ENCODE results near the gene METRNL. TPM values are rescaled to one million over a fixed set of nuclear protein-coding genes. Genes with fewer than 3 reads are reported as not detected.

METRNL gene
- total RNA-seq, 4 donors from 2014 or later, result 25.0 to 44.4 (median 35.8) TPM

DNA sequence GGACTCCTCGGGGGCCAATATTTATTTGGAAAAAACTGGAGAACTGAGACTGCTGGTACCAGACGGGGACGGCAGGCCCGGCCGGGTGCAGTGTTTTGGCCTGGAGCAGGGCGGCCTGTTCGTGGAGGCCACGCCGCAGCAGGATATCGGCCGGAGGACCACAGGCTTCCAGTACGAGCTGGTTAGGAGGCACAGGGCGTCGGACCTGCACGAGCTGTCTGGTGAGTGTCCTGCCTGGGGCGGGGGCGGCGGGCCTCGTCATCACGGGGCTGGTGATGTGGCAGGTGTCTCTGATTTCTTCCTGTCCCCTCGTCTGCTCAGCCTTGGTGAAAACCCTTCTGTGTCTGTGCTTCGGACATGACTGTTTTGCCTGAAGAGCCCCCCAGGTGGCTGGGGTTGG lies 5.7 kb downstream of the METRNL start:
- intact Hi-C loops (cut with DNase I; ENCODE audit: low total_unique reads), result no loop called here
- Histone ChIP-seq H3K4me3 (no peak overlapping the region), H3K4me1 (peaks cover 3 to 10% of the 10 kb centered on the region in 2 donors), H3K36me3 (no peaks in the 10 kb centered on the region), H3K27ac (peak overlapping the region; percentile 64 to 80), H3K27me3 (no peaks in the 10 kb centered on the region), H3K9me3 (no peaks in the 10 kb centered on the region)
- no peak for DNase-seq
- TF ChIP-seq, protein P1, sequence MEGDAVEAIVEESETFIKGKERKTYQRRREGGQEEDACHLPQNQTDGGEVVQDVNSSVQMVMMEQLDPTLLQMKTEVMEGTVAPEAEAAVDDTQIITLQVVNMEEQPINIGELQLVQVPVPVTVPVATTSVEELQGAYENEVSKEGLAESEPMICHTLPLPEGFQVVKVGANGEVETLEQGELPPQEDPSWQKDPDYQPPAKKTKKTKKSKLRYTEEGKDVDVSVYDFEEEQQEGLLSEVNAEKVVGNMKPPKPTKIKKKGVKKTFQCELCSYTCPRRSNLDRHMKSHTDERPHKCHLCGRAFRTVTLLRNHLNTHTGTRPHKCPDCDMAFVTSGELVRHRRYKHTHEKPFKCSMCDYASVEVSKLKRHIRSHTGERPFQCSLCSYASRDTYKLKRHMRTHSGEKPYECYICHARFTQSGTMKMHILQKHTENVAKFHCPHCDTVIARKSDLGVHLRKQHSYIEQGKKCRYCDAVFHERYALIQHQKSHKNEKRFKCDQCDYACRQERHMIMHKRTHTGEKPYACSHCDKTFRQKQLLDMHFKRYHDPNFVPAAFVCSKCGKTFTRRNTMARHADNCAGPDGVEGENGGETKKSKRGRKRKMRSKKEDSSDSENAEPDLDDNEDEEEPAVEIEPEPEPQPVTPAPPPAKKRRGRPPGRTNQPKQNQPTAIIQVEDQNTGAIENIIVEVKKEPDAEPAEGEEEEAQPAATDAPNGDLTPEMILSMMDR (IDR thresholded peaks at IDR 0.05), result no peak
- no peak for TF ChIP-seq POLR2A (IDR thresholded peaks at IDR 0.05)

DNA sequence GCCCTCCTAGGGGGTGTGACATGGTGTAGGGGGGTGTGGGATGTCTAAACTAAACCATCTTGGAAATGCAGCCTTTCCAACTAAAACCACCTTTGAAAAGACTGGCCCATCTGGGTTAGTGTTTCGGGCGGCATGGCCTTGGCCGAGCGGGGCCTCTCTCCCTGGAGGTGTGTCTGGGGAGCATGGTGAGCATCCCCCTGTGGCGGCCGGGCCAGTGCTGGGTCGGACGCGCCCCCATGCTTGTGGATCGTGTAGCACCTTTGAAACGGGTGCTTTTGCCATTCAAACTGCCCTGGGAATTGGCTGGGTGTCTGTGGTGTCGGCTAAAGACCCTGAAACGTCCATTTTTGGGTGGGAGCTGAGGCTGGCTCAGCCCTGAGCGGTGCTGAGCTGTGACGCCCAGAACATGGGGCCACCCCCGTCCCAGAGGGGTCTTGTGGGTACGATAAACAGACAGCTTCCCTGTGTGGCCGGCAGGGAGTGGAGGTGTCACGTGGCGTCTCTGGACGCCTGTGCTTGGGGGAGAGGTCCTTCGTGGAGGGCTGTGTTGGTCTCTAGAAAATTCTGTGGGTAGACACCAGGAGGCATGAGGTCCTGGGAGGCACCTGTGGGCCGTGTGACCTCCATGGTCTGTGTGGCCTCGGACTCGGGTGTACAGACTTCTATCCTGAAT lies 6.3 kb downstream of the METRNL start:
- H3K27me3 ChIP-seq, result no peaks in the 10 kb centered on the region
- H3K4me3 ChIP-seq, result no peak overlapping the region
- peaks cover 3 to 13% of the 10 kb centered on the region in 2 donors for H3K4me1 ChIP-seq
- no peaks in the 10 kb centered on the region for H3K36me3 ChIP-seq
- intact Hi-C loops (cut with DNase I; ENCODE audit: low total_unique reads), result no loop called here
- DNase-seq, result no peak
- no peaks in the 10 kb centered on the region for H3K9me3 ChIP-seq
- TF ChIP-seq, protein P1 (IDR thresholded peaks at IDR 0.05), result no peak
- no peak for TF ChIP-seq POLR2A (IDR thresholded peaks at IDR 0.05)
- H3K27ac ChIP-seq, result peak overlapping the region in 1 of 2 donors; percentile 80

DNA sequence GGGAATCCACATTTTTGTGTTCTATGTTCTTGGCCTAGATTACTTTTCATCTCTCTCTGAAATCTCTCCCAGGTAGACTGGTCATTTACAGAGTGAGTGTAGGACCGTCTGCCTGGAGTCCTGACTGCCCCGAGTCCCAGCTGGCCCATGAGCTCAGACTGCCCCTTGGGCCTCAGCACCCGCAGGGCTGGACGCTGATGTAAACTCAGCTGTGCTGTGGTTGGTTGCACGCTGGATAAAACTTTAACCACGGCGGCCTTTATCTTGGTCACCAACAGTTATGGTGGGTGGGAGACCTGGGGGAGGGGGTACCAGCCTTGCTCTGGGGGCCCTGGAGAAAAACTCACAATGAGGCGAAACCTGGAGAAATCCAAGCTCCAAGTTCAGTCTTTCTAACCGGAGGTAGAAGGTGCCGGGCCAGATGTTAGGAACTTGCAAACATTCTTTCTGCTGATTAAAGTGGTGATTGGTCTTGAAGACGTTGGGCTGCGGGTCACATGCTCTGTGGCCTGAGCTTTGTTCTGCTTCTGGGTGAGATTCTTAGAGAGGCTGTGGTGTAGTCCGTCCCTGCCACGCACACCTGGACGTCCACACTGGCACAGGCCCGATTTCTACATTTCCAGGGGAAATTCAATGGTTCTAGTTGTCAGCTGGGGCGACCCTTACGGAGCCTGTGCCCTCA lies 6.9 kb downstream of the METRNL start:
- no peaks in the 10 kb centered on the region for H3K27me3 ChIP-seq
- no peak for DNase-seq
- H3K27ac ChIP-seq, result peak overlapping the region in 1 of 2 donors; percentile 80
- intact Hi-C loops (cut with DNase I; ENCODE audit: low total_unique reads), result no loop called here
- H3K4me1 ChIP-seq, result peaks cover 3 to 18% of the 10 kb centered on the region in 2 donors
- H3K4me3 ChIP-seq, result no peak overlapping the region
- no peaks in the 10 kb centered on the region for H3K36me3 ChIP-seq
- TF ChIP-seq, protein P1 (IDR thresholded peaks at IDR 0.05), result no peak
- TF ChIP-seq POLR2A (IDR thresholded peaks at IDR 0.05), result no peak
- H3K9me3 ChIP-seq, result no peaks in the 10 kb centered on the region

DNA sequence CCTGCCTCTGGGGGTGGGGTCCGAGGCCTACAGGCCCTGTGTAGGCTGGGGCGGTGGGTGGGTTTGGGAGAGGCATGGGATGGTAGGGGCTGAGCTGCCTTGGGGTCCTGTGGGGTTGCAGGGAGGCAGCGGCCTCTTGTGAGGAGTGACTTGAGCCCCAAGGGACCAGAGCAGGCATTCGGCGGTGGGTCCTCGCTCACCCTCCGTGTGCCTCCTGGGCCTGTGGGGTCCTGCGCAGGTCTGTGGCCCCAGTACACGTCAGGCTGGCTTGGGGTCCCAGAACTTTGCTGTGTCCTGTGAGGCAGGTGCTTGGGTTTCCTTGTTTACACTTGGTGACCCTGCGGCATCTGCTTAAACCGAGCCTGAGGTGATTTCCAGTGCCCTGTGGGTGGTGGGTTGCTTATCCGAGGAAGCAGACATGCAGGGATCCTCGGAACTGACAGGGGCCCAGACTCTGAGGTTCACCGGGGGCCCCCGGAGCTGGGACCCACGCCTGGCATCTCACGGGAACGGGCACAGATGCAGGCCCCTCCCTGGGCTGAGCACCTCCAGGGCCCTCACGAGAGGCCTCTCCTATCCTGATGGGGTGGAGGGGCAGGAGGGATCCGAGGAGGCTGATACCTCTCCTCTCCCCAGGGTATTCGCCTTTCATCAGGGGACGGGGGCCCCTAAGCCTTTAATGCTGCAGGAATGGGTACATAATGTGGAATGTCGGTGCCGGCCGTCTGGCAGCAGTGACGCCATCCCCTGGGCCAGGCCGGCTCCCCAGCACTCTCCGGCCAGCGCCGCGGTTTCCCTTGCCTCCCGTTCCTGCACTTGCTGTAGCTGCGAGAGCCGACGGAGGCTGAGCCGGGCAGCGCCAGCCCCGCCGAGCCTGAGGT lies 7.7 kb downstream of the METRNL start:
- no peak for TF ChIP-seq POLR2A (IDR thresholded peaks at IDR 0.05)
- TF ChIP-seq, protein P1 (IDR thresholded peaks at IDR 0.05), result no peak
- intact Hi-C loops (cut with DNase I; ENCODE audit: low total_unique reads), result no loop called here
- Histone ChIP-seq H3K4me1 (peaks cover 3 to 14% of the 10 kb centered on the region in 2 donors), H3K27me3 (no peaks in the 10 kb centered on the region), H3K36me3 (no peaks in the 10 kb centered on the region), H3K9me3 (no peaks in the 10 kb centered on the region), H3K27ac (no peak overlapping the region), H3K4me3 (no peak overlapping the region)
- no peak for DNase-seq

Data from uterus (tissue), 4 donors.